ENCODE data around the gene TMEM131L. TPM values are rescaled to one million over a fixed set of nuclear protein-coding genes. Genes with fewer than 3 reads are reported as not detected.

The TMEM131L gene
- total RNA-seq, 1 donor from 2014 or later = 7.9 TPM

DNA sequence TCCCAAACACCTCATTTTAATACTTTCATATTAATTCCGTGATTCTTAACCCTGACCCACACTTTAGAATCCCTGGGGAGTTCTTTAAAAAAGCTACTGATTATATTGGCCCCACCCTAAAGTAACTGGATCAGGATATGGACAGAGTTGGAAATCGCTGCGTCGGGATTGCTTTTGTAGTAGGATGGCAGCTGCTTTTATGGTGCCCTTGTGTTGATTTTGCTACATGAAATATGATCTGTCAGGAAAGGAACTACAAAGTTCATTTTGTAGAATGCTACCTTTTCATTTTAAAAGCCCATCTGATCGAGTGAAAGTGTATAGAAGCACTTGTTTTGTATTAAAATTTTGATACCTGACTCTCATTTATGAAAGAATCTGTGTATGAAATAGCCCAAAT, 43.6 kb downstream of the TMEM131L start:
- no peak for DNase-seq (ENCODE audit: low read depth)
- TF ChIP-seq, protein P1, sequence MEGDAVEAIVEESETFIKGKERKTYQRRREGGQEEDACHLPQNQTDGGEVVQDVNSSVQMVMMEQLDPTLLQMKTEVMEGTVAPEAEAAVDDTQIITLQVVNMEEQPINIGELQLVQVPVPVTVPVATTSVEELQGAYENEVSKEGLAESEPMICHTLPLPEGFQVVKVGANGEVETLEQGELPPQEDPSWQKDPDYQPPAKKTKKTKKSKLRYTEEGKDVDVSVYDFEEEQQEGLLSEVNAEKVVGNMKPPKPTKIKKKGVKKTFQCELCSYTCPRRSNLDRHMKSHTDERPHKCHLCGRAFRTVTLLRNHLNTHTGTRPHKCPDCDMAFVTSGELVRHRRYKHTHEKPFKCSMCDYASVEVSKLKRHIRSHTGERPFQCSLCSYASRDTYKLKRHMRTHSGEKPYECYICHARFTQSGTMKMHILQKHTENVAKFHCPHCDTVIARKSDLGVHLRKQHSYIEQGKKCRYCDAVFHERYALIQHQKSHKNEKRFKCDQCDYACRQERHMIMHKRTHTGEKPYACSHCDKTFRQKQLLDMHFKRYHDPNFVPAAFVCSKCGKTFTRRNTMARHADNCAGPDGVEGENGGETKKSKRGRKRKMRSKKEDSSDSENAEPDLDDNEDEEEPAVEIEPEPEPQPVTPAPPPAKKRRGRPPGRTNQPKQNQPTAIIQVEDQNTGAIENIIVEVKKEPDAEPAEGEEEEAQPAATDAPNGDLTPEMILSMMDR (IDR thresholded peaks at IDR 0.05; ENCODE audit: insufficient read depth, low read length, severe bottlenecking) = no peak
- no peak for FAIRE-seq
- no peak overlapping the region for H3K4me3 ChIP-seq (ENCODE audit: low read depth, low read length)
- no peaks in the 10 kb centered on the region for H3K27me3 ChIP-seq (ENCODE audit: control insufficient read depth, insufficient read depth, low read length)
- H3K36me3 ChIP-seq (ENCODE audit: control insufficient read depth, insufficient read depth, low read length) = peaks cover 2% of the 10 kb centered on the region

DNA sequence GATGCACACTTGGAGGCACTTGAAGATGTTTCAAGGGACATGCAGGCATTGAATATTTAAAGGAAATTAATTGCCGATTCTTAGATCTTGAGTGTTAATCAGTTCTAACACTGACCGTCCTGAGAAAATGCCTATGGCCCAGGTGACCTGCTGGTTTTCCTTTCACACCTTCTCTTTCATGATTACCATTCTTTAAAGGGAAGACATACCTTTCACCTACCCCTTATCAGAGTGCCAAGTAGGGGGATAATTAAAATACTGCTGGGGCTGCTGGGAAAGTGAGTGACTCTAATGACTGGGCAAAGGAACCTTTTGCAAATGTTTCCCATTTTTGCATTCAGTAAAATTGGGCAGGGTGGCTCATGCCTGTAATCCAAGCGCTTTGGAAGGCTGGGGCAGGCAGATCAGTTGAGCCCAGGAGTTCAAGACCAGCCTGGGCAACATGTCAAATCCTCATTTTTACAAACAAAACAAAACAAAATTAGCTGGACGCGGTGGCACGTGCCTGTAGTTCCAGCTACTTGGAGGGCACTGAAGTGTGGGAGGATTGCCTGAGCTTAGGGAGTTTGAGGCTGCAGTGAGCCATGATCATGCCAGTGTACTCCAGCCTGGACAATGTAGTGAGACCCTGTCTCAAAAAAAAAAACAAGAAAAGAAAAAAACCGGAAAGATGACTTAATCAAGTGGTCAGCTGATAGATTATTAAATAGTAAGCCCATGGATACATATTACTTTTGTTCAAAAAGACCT, 44.3 kb downstream of the TMEM131L start:
- Histone ChIP-seq H3K4me3 (ENCODE audit: low read depth, low read length) (no peak overlapping the region), H3K27me3 (ENCODE audit: control insufficient read depth, insufficient read depth, low read length) (no peaks in the 10 kb centered on the region), H3K36me3 (ENCODE audit: control insufficient read depth, insufficient read depth, low read length) (peaks cover 1% of the 10 kb centered on the region)
- no peak for FAIRE-seq
- TF ChIP-seq, protein P1 (IDR thresholded peaks at IDR 0.05; ENCODE audit: insufficient read depth, low read length, severe bottlenecking) = no peak
- DNase-seq (ENCODE audit: low read depth) = no peak

DNA sequence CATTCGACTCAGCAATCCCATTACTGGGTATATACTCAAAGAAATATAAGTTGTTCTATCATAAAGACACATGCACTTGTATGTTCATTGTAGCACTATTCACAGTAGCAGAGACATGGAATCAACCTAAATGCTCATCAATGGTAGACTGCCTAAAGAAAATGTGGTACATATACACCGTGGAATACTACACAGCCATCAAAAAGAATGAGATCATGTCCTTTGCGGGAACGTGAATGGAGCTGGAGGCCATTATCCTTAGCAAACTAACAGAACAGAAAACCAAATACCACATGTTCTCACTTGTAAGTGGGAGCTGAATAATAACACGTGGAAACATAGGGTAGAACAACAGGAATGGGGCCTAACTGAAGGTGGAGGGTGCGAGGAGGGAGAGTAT, 44.9 kb downstream of the TMEM131L start:
- Histone ChIP-seq H3K27me3 (ENCODE audit: control insufficient read depth, insufficient read depth, low read length) (no peaks in the 10 kb centered on the region), H3K4me3 (ENCODE audit: low read depth, low read length) (no peak overlapping the region), H3K36me3 (ENCODE audit: control insufficient read depth, insufficient read depth, low read length) (peaks cover 1% of the 10 kb centered on the region)
- TF ChIP-seq, protein P1 (IDR thresholded peaks at IDR 0.05; ENCODE audit: insufficient read depth, low read length, severe bottlenecking) = no peak
- FAIRE-seq (no peak), DNase-seq (ENCODE audit: low read depth) (no peak)

DNA sequence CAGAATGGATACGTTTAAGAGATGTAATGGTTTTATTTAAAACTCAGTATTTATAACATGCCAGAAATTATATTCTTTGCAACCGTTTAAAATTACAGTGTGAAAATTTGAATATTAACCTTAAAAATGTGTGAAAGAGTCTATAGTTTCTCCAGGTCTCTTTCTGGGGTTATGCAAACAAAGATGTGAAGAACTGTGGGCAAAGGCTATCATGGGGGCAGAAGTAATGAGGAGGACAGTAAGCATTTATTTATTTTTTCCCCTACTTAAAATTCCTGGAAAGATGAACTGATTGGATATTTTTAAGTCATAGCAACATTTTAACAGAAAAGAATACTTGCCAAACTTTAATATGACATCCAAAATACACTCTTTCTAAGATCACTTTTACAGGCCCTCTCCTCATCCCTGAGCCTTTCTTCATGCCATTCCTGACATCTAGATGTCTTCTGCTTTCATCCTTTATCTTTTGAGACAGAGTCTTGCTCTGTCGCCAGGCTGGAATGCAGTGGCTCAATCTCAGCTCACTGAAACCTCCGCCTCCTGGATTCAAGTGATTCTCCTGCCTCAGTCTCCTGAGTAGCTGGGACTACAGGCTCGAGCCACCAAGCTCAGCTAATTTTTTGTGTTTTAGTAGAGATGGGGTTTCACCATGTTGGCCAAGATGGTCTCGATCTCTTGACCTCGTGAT, 46.1 kb downstream of the TMEM131L start:
- Histone ChIP-seq H3K36me3 (ENCODE audit: control insufficient read depth, insufficient read depth, low read length) (peaks cover 1% of the 10 kb centered on the region), H3K4me3 (ENCODE audit: low read depth, low read length) (no peak overlapping the region), H3K27me3 (ENCODE audit: control insufficient read depth, insufficient read depth, low read length) (no peaks in the 10 kb centered on the region)
- TF ChIP-seq, protein P1 (IDR thresholded peaks at IDR 0.05; ENCODE audit: insufficient read depth, low read length, severe bottlenecking) = no peak
- no peak for DNase-seq (ENCODE audit: low read depth)
- no peak for FAIRE-seq

DNA sequence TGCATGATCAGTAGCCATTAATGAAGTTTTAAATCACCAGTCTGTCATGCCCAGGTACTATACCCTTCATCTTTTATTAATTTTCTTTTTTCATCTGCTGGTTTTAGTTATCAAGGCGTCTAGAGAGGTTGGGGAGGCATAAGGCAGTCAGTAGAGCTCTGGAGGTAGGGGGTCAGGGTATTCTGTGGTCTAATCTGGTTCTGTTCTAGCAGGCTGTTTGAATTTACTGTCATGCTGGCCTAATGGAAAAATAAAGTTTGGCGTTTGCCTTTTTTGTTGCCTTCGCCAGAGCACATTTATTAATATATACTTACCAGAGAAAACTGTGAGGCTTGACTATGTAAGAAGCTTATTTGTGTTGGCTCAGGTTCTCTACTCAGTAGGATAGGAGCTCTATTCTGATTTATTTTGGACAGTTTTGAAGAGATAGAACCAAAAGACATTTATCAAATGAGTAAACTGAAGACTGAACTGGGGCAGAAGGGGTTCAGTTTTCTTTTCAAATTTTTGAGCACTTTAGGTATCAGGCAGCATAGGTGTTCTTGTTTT, 46.9 kb downstream of the TMEM131L start:
- FAIRE-seq = no peak
- H3K4me3 ChIP-seq (ENCODE audit: low read depth, low read length) = no peak overlapping the region
- TF ChIP-seq, protein P1 (IDR thresholded peaks at IDR 0.05; ENCODE audit: insufficient read depth, low read length, severe bottlenecking) = no peak
- peaks cover 1% of the 10 kb centered on the region for H3K36me3 ChIP-seq (ENCODE audit: control insufficient read depth, insufficient read depth, low read length)
- no peak for DNase-seq (ENCODE audit: low read depth)
- H3K27me3 ChIP-seq (ENCODE audit: control insufficient read depth, insufficient read depth, low read length) = no peaks in the 10 kb centered on the region

Measured in bronchial epithelial cell (primary cell).